HG03460 (cell line): Measurements from ENCODE around the gene RRN3.
"Not testable (repeated sequence)": the region's sequence is repeated elsewhere in the genome, so short reads cannot be mapped to it uniquely, and the experiment has no call there.

Experiments
- ATAC-seq: cut with Tn5 transposase; IDR thresholded peaks from one replicate; pipeline ENCODE4 v1.9.1; 2021; ENCODE audit not compliant: unreplicated experiment

The RRN3 gene, protein sequence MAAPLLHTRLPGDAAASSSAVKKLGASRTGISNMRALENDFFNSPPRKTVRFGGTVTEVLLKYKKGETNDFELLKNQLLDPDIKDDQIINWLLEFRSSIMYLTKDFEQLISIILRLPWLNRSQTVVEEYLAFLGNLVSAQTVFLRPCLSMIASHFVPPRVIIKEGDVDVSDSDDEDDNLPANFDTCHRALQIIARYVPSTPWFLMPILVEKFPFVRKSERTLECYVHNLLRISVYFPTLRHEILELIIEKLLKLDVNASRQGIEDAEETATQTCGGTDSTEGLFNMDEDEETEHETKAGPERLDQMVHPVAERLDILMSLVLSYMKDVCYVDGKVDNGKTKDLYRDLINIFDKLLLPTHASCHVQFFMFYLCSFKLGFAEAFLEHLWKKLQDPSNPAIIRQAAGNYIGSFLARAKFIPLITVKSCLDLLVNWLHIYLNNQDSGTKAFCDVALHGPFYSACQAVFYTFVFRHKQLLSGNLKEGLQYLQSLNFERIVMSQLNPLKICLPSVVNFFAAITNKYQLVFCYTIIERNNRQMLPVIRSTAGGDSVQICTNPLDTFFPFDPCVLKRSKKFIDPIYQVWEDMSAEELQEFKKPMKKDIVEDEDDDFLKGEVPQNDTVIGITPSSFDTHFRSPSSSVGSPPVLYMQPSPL

DNA sequence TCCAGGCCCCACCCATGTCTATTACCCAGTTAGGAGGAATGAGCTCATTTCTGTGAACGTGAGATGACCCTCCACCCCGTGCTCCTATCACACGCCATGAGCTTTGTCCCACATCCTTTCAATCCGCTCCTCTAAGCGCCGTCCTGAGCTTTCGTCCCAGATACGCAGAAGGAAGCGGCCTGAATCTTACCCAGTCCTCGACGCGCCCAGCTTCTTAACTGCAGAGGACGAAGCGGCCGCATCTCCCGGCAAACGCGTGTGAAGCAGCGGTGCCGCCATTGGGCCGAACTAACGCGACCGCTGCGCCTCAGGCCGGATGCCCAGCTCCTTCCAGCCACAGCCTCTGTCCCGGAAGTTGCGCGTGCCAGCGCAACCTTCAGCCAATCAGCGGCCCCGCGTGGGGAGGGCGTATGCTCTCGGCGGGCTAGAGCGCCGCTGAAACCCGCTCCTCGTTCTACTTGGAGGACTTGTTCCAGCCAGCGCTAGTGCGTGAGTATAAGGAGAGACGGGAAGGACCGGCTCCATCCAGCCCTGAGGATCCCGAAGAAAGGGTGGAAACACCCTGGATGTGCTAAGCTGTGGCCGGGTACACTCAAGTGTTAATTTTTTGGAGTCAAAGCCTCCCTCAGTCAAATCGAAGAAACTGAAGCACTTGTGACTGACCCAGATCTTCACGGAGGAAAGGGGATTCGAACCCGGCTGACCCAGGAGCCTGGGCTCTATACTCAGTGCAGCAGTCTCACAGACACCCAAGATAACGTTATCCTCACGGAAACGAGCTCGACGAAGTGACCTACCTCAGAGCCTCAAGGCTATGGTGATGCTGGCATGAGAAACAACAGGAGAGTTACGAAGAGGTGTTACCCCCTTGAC, at the start of gene RRN3:
RRN3 (minus strand) TSS at position 318 of the 873 bp plus-strand sequence; CDS start at position 279, 39 bp downstream.
- peak; percentile 97 for ATAC-seq

DNA sequence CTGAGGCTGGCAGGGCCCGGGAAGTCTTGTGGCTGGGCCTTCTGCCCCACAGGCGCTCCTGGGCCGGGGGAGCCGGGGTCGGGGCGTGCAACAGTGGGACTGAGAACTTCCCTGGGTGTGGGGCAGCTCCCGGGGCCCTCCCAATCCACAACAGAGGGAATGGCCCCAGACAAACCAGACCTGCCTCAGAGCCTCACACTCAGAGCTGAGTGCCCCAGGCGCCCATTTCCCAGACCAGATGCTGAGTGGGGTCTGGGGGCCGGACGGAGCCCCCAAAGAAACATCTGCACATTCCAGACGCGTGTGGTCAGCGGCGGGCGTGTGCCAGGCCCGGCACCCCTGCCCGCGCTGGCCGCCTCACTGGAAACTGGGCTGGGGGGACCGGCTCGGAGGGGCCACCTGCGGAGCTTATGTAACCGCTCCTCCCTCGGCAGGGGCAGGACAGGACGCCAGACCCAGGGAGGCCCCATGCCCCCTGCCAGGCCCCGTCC, 49.6 kb upstream of the RRN3 start:
- not testable (repeated sequence) for ATAC-seq

DNA sequence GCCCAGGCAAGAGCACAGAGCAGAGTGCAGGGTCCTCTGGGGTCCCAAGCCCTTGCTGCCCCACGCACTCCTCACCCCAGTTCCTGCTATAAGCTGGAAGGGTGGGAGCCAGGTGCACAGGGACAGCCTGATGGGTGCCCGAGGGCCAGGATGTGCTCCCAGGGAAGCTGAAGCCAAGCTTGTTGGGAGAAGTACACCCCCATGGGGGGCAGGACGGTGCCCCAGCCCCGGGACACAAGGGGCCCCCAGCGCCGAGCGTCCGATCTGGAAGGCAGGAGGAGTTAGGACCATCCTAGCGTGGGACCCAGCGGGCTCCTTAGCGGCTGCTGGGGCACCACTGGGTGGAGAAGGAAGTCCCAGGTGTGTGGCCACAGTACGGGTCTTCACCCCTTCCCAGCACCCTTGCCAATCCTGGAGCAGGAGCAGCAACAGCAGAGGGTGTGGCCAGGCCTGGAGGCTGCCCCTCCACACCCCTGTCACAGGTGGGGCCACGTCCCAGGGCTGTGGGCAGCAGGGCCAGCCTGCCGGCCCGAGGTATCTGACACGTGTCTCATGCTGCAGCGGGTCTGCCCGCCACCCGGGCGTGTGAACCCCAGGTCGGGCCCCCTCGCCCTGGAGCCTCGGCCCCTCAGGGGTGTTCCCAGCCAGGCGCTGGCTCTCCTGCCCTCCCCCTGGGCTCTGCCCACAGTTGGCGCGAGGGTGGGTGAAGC, 49.0 kb upstream of the RRN3 start:
- not testable (repeated sequence) for ATAC-seq

DNA sequence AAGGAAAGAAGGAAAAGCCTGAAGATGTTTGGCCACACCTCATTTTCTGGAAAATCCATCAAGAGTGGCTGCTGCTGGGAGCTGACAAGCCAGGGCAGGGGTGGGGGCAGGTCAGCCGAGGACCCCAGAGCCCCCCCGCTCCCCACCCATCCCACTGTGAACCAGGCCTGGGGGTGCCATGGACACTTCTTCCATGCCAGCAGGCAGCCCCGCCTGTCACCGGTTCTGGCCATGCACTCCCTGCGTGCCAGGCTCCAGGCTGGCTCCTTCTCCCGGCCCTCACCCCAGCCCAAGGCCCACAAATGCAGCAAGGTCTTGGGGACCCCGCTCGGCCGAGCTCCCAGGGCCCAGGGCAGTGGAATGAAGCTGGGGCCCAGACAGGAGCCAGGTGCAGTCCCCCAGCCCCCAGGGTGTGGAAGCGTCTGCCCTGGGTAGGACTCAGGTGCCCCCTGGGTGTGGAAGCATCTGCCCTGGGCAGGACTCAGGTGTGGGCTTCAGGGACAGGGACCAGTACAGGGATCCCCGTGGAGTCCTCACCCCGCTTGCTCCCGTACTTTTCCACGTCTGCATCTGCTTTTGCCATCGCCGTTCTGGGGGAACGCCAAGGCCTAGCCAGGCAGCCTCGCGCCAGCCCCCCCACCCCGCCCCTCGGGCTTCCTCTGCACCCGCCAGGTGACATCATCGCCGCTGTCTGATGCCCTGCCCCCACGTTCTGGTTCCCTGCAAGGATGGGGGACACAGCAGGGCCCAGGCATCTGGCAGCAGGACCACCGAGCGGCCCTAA, 48.2 kb upstream of the RRN3 start:
- ATAC-seq: not testable (repeated sequence)

DNA sequence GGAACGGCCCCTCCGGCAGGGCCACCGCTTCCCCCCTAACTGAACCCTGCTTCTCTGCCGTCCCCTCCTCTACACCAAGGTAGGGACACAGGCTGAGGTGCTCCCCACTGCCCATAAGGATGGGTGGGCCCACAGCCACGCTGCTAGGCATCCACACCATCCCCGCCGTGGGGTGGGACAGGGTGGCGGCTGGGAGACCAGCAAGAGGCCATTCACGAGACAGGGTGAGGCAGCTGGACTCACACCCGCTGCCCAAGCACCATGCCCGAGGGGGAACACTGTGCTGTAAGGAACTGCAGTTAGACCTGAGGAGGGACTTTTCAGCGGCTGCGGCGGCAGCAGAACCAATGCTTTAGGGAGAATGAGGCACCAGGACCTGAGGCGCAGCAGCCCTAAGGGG, 47.5 kb upstream of the RRN3 start:
- no peak for ATAC-seq

DNA sequence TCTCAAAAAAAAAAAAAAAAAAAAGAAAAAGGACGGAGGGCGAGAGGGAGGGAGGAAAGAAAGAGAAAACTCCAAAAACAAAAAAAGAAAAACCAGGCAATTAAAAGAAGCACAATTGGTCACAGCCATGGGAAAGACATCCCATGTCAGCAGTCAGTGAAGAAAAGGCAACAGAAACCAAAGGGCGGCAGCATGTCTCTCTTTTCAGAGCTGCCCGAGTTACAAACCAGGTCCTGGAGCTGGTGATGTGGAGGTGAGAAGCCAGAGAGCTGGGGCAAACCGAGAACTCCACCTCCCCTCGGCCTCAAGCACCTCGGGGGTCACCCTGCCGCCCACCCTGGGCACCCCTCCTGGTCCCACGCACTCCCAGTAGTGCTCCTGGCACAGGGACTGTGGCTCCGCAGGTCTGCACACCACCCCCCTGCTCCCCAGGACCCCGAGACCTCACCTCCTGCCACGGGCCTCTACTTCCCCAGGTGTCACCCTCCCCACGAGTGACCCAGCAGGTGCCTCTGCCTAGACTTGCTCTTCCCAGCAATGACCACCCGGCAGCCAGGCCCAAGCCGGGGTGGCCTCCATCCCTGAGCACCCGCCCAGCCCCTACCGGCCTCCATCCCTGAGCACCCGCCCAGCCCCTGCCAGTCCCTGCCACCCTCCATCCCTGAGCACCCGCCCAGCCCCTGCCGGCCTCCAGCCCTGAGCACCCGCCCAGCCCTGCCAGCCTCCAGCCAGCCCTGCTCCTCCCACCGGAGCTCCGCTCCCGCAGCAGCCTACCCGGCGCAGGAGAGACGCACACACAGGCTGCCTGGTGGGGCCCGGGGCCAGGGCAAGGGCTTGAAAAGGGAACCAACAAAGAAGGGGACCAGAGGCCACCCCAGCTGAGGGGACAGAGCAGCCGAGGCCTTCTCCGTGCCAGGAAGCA, 46.6 kb upstream of the RRN3 start:
- not testable (repeated sequence) for ATAC-seq

DNA sequence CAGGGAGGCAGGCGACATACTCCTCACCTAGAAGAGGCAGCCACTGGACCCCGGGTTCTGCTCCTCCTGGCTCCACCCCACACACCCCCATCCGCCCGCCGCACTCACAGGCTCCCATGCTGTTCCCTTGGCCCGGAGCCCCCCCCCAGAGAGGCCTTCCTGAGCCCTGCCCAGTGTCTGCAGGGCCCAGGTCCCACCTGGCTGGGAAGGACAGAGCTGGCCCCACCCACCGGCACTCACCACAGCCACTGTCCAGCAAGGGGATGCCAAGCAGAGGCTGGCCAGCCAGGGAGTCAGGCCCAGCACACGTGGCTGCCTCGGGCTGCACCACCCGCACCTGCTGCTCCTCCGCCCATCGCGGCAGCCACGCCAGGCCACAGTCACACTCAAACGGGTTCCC, 43.4 kb upstream of the RRN3 start:
- ATAC-seq: not testable (repeated sequence)

DNA sequence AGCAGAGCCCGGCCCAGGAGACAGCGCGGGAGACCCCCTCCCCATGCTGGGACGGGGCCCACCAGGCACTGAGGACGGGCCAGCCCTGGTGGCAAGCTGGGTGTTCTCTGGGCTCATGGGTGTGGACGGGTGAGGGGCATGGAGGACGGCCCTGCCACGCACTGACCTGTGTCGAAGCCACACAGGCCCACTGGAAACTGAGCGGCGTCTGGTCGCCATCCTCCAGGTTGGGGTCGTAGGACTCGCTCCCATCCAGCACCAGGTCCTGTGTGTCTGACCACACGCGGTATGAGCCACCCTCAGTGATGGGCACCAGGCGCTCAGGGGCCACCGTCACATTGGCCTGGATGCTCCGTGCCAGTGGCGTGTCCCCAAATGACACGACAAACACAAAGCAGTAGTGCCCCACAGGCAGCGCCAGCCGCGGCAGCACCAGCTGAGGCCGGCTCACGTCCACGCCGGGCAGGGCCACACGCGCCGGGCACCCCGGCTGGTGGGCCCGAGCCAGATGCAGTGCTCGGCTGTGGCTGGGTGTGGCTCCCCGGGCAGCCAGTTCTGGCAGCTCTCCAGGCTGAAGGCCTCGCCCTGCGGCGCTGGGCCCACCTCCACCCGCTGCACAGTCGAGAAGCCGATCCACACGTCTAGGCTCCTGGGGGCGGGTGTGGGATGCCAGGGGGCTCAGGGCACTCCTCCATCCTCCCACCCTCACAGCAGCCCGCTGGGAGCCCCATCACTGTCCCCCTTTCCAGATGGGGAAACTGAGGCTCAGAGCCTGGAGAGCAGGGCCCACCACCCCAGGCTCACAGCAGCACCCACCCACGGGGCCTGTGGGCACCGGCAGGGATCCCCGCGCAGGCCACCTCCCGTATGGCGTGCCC, 41.6 kb upstream of the RRN3 start:
- ATAC-seq: not testable (repeated sequence)

DNA sequence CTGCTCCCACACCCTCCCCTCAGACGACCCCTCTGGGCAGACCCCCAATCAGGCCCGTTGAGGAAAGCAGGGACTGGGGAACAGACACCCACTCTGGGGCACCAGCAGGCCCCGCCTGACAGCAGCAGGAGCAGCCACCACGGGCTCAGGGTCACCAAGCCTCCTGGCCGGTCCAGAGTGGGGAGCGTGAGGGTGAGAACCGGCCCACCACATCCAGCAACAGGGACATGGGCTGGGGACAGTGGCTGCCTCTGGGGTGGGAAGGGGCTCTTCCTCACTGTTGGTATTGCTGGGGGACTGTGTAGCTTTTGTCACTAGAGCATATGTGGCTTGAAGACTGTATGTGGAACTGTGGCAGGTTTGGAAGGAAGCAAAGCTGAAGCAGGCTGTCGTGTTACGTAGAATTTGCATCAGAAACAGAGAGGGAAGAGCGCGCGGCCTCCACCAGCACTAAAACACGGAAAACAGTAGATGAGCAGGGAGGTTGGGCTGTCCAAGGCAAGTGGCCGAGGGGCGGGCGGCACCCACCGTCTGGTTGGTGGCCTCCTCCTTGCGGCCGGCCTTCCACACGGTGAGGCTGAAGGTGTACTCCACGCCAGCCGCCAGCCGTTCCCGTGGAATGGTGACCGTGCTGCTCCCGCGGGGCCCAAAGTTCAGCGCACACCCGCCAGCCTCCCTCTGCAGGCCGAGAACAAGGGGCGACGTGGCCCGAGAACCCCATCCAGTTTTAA, 40.8 kb upstream of the RRN3 start:
- not testable (repeated sequence) for ATAC-seq

DNA sequence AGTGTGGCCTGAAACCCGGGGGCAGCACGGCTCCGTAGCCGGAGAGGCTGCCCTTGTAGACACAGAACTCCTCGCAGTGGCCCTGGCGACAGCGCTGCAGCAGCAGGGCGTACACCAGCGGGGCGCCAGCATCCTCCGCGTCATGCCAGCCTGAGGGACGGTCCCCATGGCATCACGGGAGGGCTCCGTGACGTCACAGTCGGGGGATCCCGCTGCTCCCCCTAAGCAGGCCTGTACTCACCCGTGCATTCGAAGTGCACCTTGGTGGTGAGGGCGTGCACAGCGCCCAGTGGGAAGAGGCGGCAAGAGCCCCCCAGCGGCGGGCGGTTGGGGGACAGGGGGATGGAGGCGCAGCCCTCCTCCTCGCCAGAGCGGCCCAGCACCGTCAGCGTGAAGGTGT, 39.5 kb upstream of the RRN3 start:
- not testable (repeated sequence) for ATAC-seq

DNA sequence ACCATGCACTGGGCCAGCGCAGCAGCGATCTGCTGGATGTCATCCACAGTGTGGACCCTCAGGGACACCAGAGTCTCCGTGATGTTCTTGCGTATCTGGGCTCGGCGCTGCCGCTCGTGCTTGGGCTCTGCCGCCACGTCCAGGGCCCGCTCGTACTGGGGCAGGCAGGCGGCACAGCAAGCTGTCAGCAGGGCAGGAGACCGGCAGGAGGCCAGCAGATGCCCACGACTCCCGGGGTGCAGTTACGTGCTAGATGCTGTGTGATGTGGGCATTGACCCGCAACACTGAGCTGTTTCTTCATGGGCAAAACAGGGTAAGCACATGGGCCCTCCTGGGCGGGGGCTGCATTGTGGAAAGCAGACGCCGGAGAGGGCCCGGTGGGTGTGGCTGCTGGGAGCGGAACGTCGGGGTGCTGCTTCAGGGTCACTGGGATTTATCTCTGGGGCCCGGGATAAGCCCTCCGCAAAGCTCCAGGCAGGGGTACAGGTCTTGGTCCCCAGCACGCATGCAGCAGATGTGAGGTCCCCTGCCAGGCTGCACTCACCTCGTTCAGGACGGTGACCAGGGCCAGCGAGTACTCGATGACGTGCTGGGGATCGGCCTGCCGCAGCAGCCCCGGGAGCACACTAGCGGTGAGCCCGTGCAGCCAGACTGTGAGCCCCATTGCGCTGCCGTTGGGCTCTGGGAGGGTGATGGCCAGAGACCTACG, 38.8 kb upstream of the RRN3 start:
- ATAC-seq: not testable (repeated sequence)

DNA sequence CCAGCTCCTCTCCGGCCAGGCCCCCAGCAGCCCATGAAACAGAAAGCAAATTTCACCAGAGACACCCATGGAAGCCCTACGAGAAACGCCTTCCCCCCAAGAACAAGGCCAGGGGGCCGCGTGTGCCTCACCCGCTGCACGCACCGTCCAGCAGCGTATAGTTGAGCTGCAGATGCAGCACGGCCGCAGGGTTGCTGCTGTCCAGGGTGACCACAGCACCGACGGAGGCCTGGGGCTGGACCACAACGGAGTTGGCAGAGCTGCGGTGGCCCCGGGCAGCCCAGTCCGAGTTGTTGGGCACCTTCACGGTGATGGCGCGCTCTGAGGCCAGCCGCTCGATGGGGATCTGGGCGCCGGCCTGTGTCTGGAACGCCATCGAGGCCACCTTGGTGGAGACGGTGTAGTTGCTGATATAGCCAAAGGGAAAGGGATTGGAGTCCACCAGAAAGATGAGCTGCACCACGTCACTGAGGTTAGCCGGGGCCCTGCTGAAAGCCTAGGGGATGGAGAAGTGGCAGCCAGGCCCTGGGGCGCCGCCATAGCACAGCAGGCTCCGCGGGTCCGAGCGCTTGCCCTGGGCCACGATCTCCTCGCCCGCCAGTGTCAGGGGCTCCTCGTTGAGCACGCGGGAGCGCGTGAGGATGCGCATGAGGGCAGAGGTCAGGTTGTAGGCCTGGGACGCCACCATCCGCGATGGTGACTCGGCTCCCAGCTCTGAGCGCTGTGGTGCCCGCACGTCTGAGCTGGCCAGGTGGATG, 37.0 kb upstream of the RRN3 start:
- ATAC-seq: not testable (repeated sequence)

DNA sequence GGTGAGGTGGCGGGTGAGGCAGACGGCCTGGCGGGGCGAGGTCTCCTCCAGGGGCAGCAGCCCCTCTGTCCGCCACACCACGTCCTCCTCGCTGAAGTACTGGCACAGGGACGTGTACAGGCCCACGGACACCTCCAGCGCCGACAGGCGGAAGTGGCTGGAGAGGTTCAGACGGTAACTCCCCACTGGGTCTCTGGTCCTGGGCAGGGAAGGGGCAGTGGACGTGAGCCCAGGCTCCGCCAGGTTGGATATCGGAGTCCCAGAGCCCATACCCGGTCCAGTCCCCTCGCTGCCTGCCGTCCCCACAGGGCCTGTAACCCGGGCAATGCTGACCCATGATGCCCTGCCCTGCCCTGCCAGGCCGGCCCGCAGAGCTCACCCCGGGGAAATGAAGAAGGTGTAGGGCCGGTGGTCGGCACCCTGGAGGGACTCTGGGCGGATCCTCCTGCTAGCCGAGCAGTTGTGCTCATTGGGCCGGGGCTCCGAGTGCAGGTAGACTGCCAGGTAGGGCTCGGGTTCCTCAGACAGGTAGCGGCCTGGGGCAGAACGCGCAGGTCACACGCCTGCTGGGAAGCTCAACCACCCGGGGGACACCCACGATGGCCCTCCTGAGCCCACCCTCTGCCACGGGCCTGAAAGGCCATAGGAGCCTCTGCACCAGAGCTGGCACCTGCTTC, 36.3 kb upstream of the RRN3 start:
- not testable (repeated sequence) for ATAC-seq

DNA sequence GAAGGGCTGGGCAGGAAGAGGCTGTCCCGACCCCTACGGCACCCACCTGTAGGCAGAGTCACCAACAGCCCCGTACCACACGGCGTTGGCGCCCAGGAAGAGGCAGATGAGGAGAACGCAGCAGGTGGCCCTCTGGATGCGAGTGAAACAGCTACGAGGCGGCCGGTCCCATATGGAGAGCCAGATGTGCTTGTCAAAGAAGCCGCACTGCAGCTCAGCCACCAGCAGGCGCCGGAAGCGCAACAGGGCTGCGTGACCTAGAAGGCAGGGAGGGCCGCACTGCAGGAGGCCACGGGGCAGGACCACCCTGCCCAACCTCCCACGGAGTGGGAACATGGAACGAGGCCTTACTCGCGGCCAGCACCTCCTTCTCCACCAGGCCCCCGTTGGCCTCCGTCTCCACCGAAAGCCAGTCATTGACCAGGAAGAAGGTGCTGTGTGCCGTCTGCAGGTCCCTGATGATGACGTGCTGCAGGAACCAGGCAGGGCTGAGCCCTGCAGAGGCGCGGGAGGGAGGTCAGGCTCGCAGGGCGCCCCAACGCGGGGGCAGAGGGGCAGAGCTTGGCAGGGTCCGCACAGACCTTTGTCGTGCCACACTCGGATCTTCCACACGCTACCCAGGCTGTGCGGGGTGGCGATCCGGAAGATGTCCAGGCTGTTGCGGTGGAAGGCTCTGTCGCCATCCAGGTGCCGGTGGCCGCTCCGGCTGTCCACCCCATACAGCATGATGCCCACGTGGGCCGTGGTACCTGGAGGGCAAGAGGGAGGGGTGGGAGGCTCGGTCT, 33.8 kb upstream of the RRN3 start:
- not testable (repeated sequence) for ATAC-seq
